ENCODE measurements around the gene TBC1D21. TPM values are rescaled to one million over a fixed set of nuclear protein-coding genes. Genes with fewer than 3 reads are reported as not detected.

Gene TBC1D21
- polyA plus RNA-seq, 3 donors, result not detected

DNA sequence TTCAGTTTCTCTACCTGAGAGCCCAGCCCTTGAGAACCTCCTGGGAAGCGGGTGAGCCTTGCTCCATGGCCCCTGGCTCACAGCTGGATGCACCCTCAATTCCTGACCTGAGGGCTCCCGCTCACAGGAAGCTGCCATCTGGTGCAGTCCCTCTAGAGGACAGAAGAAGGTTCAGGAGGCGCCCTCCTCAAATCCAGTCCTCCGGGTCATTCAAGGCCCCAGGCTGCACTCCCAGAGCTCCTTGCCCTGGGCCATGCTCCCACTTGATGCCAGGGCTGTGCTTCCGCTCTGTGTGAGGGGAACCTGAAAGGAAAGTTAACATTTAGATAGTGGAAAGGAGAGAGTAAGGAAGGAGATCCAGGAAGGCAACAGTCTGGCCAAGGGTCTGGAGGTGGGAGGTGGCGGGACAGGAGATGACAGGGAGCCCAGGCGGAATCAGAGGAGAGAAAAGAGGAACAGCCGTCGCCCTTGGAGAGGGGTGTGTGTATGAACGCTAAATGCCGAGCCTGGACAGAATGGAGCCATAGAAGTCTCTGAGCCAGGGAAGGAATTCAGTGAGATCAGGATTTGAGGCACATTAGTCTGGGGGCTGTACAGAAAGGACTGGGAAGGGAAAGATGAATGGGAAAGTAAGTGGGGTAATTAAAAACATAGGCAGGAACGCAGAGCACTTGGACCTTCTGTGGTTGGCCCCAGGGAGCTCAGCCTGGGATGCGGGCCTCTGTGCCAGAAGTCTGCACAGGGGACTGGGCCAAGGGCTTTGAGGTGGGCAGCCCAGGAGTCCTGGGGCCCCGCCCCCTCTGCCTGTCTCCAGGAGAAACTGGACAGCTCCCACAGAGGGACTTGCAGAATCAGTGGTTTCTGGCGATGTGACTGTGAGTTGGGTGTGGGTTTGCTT, 26.1 kb downstream of the TBC1D21 start:
- no peaks in the 10 kb centered on the region for H4K20me1 ChIP-seq (ENCODE audit: insufficient read depth, low read length)
- 86% methylated on average over 13 of the region's 15 CpGs for WGBS (ENCODE audit: insufficient coverage)
- Mint-ChIP-seq H3K36me3 (no peaks in the 10 kb centered on the region), H3K4me3 (no peak overlapping the region), H3K9me3 (no peaks in the 10 kb centered on the region), H3K27me3 (ENCODE audit: low read depth in 3 of 3) (peaks cover 0 to 7% (median 1%) of the 10 kb centered on the region in 3 donors), H3K4me1 (no peaks in the 10 kb centered on the region), H3K27ac (no peak overlapping the region)
- H2AFZ ChIP-seq (ENCODE audit: insufficient read depth, low read depth, low read length, poor library complexity, severe bottlenecking), result no peak overlapping the region
- no peaks in the 10 kb centered on the region for H3K9me3 ChIP-seq (replicated peaks in 1 of 2; ENCODE audit: control insufficient read depth in 1 of 2, insufficient read depth in 1 of 2, low read length in 2 of 2)
- intact Hi-C loops (cut with micrococcal nuclease), result no loop called here
- TF ChIP-seq, protein P1, sequence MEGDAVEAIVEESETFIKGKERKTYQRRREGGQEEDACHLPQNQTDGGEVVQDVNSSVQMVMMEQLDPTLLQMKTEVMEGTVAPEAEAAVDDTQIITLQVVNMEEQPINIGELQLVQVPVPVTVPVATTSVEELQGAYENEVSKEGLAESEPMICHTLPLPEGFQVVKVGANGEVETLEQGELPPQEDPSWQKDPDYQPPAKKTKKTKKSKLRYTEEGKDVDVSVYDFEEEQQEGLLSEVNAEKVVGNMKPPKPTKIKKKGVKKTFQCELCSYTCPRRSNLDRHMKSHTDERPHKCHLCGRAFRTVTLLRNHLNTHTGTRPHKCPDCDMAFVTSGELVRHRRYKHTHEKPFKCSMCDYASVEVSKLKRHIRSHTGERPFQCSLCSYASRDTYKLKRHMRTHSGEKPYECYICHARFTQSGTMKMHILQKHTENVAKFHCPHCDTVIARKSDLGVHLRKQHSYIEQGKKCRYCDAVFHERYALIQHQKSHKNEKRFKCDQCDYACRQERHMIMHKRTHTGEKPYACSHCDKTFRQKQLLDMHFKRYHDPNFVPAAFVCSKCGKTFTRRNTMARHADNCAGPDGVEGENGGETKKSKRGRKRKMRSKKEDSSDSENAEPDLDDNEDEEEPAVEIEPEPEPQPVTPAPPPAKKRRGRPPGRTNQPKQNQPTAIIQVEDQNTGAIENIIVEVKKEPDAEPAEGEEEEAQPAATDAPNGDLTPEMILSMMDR (IDR thresholded peaks at IDR 0.05), result no peak
- no peaks in the 10 kb centered on the region for H3K4me1 ChIP-seq (ENCODE audit: control insufficient read depth in 1 of 2, insufficient read depth in 2 of 2, low read length in 2 of 2)
- no peak overlapping the region for H3K4me2 ChIP-seq (replicated peaks; ENCODE audit: extremely low read depth, low read length, poor library complexity, severe bottlenecking)
- no peaks in the 10 kb centered on the region for H3K36me3 ChIP-seq (replicated peaks in 1 of 2; ENCODE audit: control insufficient read depth in 1 of 2, insufficient read depth in 2 of 2, low read length in 2 of 2)
- no peak overlapping the region for H3K27ac ChIP-seq (ENCODE audit: low read depth in 1 of 2, low read length in 2 of 2)
- H3K27me3 ChIP-seq (ENCODE audit: control insufficient read depth in 2 of 2, insufficient read depth in 2 of 2, low read length in 2 of 2), result no peaks in the 10 kb centered on the region
- H3K79me2 ChIP-seq (ENCODE audit: insufficient read depth, low read length), result no peaks in the 10 kb centered on the region
- DNase-seq, result no peak
- no peak overlapping the region for H3K9ac ChIP-seq (ENCODE audit: insufficient read depth, low read length, poor library complexity, severe bottlenecking)
- H3K4me3 ChIP-seq (replicated peaks in 1 of 3; ENCODE audit: low read depth in 2 of 3, low read length in 3 of 3), result no peak overlapping the region

DNA sequence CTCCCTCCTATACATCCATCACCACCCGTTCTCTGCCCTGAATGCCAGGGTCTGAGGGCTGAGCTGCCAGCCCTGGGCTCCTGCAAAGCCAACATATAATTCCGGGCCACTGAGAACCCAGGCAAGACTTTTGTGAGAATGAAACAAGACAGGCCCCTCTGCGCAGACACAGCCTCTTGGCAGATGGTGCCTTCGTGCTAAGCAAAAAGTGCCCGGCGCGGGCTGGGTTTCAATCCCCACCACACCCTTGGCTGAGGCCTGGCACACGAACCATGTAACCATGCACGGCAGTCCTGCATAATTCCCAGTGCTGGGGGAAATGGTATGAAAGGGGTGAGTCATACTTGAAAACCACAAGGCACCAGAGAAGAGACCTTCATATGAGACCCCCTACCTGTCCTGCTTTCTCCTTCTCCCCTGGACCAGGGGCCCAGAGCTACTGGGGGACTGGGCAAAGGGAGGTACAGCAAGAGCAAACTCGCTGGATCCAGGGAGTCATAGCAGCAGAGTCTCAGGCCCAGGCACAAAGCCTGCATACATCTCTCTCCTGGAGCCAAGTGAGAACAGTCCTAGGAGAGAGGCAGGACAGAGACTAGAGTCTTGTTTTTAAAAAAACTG, 26.8 kb downstream of the TBC1D21 start:
- Histone ChIP-seq H3K9me3 (replicated peaks in 1 of 2; ENCODE audit: control insufficient read depth in 1 of 2, insufficient read depth in 1 of 2, low read length in 2 of 2) (no peaks in the 10 kb centered on the region), H3K4me3 (replicated peaks in 1 of 3; ENCODE audit: low read depth in 2 of 3, low read length in 3 of 3) (no peak overlapping the region), H3K36me3 (replicated peaks in 1 of 2; ENCODE audit: control insufficient read depth in 1 of 2, insufficient read depth in 2 of 2, low read length in 2 of 2) (no peaks in the 10 kb centered on the region), H3K27ac (ENCODE audit: low read depth in 1 of 2, low read length in 2 of 2) (no peak overlapping the region), H3K79me2 (ENCODE audit: insufficient read depth, low read length) (no peaks in the 10 kb centered on the region), H2AFZ (ENCODE audit: insufficient read depth, low read depth, low read length, poor library complexity, severe bottlenecking) (no peak overlapping the region), H3K9ac (ENCODE audit: insufficient read depth, low read length, poor library complexity, severe bottlenecking) (no peak overlapping the region), H3K27me3 (ENCODE audit: control insufficient read depth in 2 of 2, insufficient read depth in 2 of 2, low read length in 2 of 2) (no peaks in the 10 kb centered on the region), H3K4me1 (ENCODE audit: control insufficient read depth in 1 of 2, insufficient read depth in 2 of 2, low read length in 2 of 2) (no peaks in the 10 kb centered on the region), H3K4me2 (replicated peaks; ENCODE audit: extremely low read depth, low read length, poor library complexity, severe bottlenecking) (no peak overlapping the region), H4K20me1 (ENCODE audit: insufficient read depth, low read length) (no peaks in the 10 kb centered on the region)
- TF ChIP-seq, protein P1 (IDR thresholded peaks at IDR 0.05), result no peak
- no peak for DNase-seq
- 100% methylated on average over 3 of the region's 10 CpGs for WGBS (ENCODE audit: insufficient coverage)
- H3K27ac Mint-ChIP-seq, result no peak overlapping the region
- intact Hi-C loops (cut with micrococcal nuclease), result no loop called here
- H3K9me3 Mint-ChIP-seq, result no peaks in the 10 kb centered on the region
- no peaks in the 10 kb centered on the region for H3K36me3 Mint-ChIP-seq
- H3K4me1 Mint-ChIP-seq, result no peaks in the 10 kb centered on the region
- peaks cover 0 to 7% (median 1%) of the 10 kb centered on the region in 3 donors for H3K27me3 Mint-ChIP-seq (ENCODE audit: low read depth in 3 of 3)
- no peak overlapping the region for H3K4me3 Mint-ChIP-seq
